Anterior cingulate cortex (tissue), 58 donors: ENCODE data around the gene STAT6.
"Not testable (repeated sequence)": the region's sequence is repeated elsewhere in the genome, so short reads cannot be mapped to it uniquely, and the experiment has no call there.

Experiments
- DNase-seq, 58 donors: peaks; one replicate each; lab custom pipeline; 2025; lab: John Stamatoyannopoulos, UW

STAT6 gene

DNA sequence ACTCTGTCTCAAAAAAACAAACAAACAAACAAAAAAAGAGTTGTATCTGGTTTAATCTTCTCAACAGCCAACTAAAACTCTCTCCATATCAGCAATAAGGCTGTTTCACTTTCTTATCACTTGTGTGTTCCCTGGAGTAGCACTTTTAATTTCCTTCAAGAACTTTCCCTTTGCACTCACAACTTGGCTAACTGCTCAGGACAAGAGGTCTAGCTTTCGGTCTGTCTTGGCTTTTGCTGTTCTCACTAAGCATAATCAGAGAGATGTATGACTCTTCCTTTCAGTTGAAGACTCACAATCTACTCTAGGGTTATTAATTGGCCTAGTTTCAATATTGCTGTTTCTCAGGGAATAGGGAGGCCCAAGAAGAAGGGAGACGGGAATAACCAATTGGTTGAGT is 44.9 kb downstream of the STAT6 start:
- DNase-seq: no peak

DNA sequence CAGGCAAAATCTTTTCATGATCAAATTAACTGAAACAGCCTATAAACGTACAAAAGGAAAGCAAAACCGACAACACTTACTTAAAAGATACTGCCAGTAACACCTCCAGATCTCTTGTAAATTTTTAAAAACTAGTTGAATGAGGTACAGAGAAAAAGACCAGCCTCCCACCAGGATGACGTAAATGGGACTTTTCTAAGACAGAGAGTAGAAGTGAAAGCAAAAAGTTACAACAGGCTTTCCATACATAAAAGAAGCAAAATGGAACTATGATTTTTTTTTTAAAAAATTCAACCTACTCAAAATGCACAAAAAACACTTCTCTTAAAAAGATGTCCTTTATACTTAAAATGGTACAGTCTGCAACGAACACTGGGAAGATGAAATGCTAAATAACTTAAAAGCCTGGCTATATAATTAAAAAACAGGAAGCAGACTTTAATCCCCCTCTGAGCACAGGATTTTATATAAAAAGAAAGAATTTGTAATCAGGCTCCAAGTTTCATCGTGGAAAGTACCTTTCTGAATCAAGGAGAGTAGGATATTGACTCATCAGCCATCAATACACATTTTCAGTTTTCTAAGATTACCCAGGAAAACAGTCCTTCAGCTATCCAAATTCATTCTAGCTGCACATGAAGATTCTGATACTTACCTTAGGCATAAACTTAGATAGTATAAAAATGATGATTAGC is 47.0 kb downstream of the STAT6 start:
- no peak for DNase-seq

DNA sequence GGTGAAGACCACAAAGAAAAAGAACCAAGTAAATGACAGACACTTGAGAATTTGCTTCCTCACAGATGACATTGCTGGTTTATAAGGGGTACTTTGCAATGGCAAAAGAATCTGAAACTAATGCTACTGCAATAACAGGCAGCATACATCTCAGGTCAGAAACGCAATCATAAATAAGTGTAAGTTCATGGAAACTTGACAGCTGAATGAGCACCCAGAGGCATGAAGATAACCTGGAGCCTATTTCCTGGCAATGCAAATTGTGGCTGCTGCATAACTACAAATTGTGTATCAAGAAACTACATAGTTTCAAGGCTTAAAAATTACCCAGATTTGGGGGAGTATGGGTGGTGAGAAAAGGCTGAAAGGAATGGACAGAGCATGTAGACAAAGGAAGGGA is 52.7 kb downstream of the STAT6 start:
- no peak for DNase-seq

DNA sequence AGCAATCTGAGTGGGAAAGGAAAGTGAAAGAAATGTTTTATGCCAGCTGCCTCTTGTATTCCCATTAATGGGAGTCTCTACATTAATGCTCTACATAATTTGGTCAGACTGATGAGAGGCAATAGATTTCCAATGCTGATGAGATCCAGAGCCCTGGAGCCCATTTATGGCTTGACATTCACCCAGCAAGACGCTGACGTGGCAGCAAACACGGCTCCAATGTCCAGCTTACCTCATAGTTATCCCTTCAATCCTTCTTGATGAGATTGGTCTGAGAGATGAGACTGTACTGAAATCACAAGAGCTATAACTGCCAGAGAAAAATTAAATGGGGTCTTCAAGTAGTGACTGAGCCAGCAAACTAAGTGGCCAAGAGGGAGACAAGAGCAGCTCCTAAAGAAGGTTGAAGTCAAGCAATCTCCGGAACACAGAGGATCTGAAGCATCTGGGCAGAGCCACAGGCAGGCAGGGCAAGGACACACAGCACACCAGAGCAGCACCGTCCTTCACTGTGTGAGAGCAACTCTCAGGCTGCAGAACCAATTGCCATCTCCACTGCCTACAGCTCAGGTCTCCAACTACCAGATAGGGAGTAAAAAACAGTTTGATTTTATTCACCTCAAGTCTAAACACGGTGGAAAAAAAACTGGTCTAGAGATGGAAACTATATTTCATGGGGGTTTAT is 54.0 kb downstream of the STAT6 start:
- DNase-seq: no peak

DNA sequence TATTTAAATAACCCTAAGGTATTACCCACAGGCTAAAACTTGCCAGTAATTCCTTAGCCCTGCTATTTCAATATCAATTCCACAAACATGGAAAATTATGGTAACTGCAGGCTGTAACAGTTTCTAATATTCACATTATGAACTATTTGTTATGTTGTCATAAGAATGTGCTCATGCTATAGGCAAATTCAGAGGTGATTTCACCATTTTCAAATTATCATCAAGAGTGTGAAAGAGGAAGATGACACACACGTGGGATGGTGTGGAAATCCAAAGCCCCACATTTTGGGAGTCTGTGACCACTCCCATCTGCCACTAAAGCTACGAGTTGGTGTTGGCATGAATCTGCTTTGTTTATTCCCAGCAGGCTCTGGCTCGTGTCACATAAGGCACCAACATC is 55.3 kb downstream of the STAT6 start:
- no peak for DNase-seq

DNA sequence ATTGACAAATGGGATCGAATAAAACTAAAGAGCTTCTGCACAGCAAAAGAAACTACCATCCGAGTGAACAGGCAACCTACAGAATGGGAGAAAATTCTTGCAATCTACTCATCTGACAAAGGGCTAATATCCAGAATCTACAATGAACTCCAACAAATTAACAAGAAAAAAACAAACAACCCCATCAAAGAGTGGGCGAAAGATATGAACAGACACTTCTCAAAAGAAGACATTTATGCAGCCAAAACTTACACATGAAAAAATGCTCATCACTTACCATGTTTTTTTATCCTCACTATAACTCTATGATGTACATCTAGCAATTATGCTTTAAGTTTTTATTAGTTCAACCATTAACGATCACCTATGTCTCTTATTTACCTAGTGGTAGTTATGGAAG is 57.3 kb downstream of the STAT6 start:
- DNase-seq: not testable (repeated sequence)

DNA sequence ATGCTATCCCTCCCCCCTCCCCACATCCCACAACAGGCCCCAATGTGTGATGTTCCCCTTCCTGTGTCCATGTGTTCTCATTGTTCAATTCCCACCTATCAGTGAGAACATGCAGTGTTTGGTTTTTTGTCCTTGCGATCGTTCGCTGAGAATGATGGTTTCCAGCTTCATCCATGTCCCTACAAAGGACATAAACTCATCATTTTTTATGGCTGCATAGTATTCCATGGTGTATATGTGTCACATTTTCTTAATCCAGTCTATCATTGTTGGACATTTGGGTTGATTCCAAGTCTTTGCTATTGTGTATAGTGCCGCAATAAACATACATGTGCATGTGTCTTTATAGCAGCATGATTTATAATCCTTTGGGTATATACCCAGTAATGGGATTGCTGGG is 58.0 kb downstream of the STAT6 start:
- not testable (repeated sequence) for DNase-seq

DNA sequence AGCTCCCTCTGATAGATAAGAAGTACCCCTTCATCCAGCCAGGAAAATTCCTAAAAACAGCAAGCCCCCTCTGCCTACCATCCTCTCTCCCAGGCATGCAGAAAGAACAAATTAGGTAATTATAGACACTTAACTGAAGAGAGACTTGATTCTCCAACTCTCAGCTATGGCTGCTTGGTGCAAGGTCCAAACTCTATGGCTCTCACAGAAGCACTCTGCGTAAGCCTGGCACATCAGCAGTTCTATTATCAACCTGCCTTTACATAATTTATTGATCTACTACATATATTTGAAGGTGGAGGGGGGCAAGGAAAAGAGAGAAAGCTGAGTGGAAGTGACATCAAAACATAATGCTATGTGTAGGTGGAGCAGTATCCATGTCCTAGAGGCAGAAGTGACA is 60.2 kb downstream of the STAT6 start:
- DNase-seq: no peak

DNA sequence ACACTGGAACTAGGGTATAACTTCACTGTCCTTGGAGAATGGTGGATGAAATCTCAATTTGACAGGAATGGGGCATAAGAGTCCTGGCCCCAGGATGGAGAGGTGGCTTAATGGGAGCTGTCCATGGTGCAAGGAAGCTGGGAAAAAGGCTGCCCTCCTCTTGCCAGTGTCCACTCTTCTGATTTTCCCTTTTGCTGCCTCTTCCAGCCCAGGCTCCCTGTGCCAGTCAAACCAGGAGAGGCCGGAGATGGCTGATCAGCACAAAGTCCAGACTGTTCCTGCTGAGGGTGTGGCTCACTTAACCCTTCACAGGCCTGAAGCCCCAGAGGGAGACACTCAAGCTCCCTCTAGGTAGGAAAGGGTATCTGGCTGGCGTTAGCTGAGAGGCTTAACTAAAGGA is 61.3 kb downstream of the STAT6 start, which contains the start of gene MYO1A:
Gene MYO1A (minus strand): TSS at position 240 of the 400 bp plus-strand sequence. CDS start 1,806 bp downstream, outside the sequence.
- DNase-seq: no peak

DNA sequence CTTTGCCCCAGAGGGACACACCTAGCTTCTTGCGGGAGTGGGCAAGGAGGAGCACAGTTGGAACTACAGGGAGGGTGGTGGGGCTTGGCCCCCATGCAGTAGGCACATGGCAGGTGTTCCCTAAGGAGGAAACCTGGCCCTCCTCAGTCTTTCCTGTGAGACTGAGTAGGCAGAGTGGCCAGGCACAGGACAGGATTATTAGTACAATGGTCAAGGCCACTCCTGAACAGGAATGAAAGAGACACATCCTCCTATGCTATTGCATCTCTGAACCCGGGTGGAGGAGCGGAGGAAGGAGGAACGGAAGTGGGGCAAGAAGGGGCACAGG is 62.1 kb downstream of the STAT6 start:
- DNase-seq: no peak

DNA sequence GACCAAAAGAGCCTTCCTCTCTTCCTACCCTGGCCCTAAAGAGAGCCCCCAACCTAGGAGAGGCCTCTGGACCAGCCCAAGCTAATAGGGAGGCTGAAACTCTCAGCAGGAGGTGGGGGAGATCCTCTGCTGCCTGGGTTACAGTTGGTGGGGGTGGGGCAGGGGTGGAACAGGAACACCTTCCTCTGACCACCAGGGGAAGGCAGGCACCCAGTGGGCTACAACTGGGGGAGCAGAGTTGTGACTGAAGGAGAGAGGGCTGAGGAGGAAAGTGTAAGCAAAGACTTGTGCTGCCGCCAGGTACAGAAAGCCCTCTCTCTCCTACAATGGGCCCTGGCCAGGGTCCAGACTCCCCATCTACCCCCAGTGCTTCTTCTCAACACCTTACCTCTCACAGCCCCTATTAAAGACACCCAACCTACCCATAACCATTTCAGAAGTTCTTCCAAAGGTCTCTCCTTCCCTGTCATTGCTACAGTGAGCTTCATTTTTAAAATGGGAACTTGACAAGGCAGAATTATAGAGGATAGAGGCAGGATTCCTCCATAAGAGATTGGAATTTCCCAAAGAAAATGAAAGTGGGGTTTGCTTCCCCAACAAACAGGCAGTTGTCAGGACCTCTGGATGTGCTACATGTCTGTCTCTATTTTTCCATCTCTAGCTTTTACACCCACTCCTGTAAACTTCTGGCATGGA is 62.6 kb downstream of the STAT6 start:
- DNase-seq: no peak

DNA sequence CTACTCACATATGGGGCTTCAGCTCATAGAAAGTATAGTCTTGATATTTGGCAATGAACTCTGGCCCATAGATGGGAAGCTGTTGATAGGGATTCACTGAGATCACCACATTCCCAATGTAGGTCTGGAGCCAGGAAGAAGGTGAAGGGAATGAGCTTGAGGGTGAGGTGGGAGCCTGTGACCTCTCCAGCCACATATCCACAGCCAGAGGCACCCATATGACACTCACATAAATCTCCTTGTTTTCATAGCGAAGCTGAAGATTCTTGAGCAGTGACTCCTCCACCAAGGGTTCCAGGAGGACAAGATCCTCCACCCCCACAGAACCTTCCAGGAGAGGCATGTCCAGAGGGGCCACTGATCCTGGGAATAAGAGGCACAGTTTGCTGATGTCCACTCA is 63.2 kb downstream of the STAT6 start:
- no peak for DNase-seq

DNA sequence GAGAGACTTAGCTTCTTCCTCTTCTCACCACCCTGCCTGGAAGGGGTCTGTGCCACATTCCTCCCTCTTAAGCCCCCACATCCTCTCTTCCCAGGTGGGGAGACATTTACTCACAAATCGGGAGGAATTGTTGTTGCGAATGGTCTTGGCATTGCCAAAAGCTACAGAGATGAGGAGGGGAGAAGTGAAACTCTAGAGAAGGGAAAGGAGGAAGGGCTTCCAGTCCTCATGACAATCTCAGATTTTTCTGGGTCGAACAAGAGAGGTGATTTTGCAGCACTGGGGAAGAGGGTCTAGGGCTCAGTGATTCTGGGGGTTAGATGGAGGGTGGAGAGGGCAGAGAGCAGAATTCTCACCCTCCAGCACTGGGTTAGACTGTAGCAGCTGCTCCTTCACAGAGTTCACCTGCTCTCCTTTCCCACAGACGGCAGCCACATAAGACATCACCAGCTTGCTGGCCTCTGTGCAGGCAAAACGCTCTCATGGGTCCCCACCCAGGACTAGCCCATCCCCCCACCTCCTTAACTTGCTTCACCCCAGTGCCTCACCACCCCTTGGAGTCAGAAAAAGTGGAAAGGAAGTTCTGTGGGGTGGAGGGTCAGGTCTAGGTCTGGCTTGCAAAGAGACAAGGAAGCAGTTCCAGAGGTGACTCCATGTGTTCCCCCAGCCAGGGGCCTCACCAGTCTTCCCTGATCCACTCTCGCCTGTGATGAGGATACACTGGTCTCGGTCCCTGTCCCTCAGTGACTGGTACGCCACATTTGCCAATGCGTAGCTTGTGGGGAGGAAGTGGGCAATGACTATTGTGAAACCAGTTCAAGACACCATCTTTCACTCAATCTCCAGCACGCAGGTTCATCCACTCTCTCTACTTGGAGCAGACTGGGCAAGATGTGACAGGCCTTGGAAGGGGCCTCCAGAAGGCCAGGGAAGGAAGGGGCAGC is 63.9 kb downstream of the STAT6 start:
- DNase-seq: no peak

DNA sequence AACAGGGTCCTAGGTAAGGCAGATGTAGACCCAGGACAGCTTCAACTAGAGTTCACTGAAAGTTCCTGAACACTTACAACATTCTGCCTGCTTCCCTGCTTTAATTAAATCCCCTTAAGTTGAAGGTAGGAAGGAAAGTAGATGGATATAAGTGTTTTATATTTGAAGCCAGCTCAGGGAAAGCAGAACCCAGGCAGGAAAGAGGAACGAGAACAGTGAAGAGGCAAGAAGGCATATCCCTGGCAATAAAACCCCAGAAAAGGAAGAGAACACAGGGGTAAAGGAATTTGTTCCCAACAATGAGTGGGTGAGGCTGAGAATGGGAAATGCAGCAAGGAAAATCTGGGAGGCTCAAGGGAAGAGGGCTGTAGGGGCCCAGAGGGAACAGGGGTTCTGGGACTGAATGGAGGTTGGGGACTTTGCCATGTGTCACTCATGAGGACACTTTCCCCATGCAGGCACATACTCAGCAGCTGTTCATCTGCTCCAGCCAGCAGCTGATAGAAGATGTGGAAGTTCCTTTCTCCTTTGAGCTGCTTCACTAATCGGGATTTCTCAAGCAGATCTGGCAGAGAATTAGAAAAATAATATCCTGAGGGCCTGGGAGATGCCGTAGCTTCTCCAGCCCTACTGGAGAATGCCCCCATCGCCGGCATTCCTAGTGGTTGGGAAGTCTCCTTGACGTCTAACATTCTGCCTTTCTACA is 64.9 kb downstream of the STAT6 start:
- DNase-seq: no peak
